Measurements from ENCODE around the gene SLC37A1.

SLC37A1 gene

DNA sequence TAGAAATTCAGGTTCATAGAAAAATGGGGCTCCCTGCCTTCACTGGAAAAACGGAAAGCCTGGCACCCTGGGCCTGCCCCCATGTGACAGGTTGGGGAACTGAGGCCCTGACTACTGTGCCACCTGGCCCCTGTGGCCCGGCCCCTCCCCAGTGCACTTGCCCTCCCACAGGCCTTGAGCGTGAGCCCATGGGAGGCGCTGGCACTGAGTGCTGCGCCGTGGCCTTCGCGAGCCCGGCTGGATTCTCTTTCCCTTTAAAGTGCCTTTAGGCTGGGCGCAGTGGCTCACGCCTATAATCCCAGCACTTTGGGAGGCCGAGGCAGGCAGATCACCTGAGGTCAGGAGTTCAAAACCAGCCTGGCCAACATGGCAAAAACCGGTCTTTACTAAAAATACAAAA, 45.7 kb downstream of the SLC37A1 start:
- H3K36me3 ChIP-seq (ENCODE audit: insufficient read depth, low read length): no peaks in the 10 kb centered on the region
- no peak overlapping the region for H3K4me3 ChIP-seq (ENCODE audit: low read length)
- H3K9ac ChIP-seq (ENCODE audit: low read depth, low read length): no peak overlapping the region
- no peak overlapping the region for H3K4me2 ChIP-seq (ENCODE audit: low read length)
- peaks cover 22% of the 10 kb centered on the region for H3K27me3 ChIP-seq (ENCODE audit: control insufficient read depth, insufficient read depth, low read length)
- H3K9me3 ChIP-seq (replicated peaks; ENCODE audit: low read length): no peaks in the 10 kb centered on the region
- H3K4me1 ChIP-seq (ENCODE audit: control insufficient read depth, insufficient read depth, low read length): no peaks in the 10 kb centered on the region

- Histone ChIP-seq H3K4me3 (ENCODE audit: low read length) (no peak overlapping the region), H3K27me3 (ENCODE audit: control insufficient read depth, insufficient read depth, low read length) (peaks cover 22% of the 10 kb centered on the region)
These were observed 47.0 kb downstream of the SLC37A1 start for GRCh38 chr21:42560517-42561179.

DNA sequence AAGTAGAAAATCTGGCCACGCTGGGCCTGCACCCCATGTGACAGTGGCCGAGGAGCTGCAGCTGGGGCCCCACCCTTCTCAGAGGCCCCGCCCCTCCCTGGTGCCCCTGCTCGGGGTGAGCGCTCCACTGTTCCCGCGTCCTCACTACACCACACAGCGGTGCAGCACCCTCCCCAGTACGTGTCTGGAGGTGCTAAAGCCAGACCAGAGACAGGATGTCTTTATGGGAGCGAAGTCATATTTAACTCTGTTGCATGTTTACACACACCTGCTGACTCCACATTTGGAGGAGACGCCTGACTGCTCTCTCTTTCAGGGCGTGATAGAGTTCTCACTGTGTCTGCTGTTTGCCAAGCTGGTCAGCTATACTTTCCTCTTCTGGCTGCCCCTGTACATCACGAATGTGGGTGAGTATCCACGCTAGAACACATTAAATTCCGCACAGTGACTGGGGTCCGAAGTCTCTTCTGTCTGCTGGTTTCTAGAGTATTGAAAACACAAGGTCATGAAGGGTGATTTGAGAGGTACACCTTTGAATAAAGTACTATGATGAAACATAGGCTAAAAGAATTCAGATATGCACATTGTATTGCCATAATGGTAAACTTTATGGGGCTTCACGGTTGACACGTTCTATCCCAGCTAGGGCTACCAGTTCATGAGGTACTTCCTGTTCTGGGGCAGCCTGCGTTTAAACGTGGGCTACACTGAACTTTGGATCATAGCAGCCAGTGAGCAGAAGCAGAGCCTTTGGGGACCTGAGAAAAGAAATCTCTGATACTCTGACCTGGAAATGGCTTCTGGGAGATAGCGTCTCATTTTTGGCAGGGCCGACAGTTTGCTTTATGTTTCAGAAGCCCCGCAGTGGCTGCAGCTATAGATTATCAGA, 48.4 kb downstream of the SLC37A1 start:
- Histone ChIP-seq H3K36me3 (ENCODE audit: insufficient read depth, low read length) (no peaks in the 10 kb centered on the region), H3K27me3 (ENCODE audit: control insufficient read depth, insufficient read depth, low read length) (peaks cover 19% of the 10 kb centered on the region), H3K9me3 (replicated peaks; ENCODE audit: low read length) (no peaks in the 10 kb centered on the region), H3K4me1 (ENCODE audit: control insufficient read depth, insufficient read depth, low read length) (no peaks in the 10 kb centered on the region), H3K4me3 (ENCODE audit: low read length) (no peak overlapping the region), H3K4me2 (ENCODE audit: low read length) (no peak overlapping the region), H3K9ac (ENCODE audit: low read depth, low read length) (no peak overlapping the region)

More at GRCh38 chr21:42560517-42561179, 47.0 kb downstream of the SLC37A1 start:
- no peaks in the 10 kb centered on the region for H3K36me3 ChIP-seq (ENCODE audit: insufficient read depth, low read length)
- H3K4me2 ChIP-seq (ENCODE audit: low read length): no peak overlapping the region
- no peaks in the 10 kb centered on the region for H3K4me1 ChIP-seq (ENCODE audit: control insufficient read depth, insufficient read depth, low read length)
- no peaks in the 10 kb centered on the region for H3K9me3 ChIP-seq (replicated peaks; ENCODE audit: low read length)
- no peak overlapping the region for H3K9ac ChIP-seq (ENCODE audit: low read depth, low read length)

- H3K4me1 ChIP-seq (ENCODE audit: control insufficient read depth, insufficient read depth, low read length): no peaks in the 10 kb centered on the region
- no peak overlapping the region for H3K4me3 ChIP-seq (ENCODE audit: low read length)
- no peaks in the 10 kb centered on the region for H3K36me3 ChIP-seq (ENCODE audit: insufficient read depth, low read length)
- no peak overlapping the region for H3K4me2 ChIP-seq (ENCODE audit: low read length)
- H3K27me3 ChIP-seq (ENCODE audit: control insufficient read depth, insufficient read depth, low read length): peaks cover 14% of the 10 kb centered on the region
- H3K9ac ChIP-seq (ENCODE audit: low read depth, low read length): no peak overlapping the region
- no peaks in the 10 kb centered on the region for H3K9me3 ChIP-seq (replicated peaks; ENCODE audit: low read length)
These were observed 49.2 kb downstream of the SLC37A1 start for GRCh38 chr21:42562816-42563215.

DNA sequence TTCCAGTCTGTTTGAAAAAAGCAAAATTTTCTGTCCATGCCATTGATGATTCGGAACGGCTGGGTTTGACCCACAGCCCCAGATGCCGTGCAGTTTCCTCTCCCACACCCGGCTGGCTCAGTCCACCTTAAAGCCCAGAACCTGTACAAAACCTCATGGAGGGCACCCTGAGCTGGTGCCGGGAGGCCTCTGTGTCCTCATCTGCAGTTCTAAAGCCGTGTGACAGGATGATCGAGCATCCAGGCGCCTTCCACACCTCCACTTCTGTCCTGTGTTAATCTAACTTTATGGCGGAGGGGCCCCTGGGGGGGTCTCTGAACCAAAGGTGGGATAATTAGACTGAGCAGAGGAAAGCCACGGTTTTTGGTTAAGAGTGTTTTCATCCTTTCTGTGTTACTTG, 49.6 kb downstream of the SLC37A1 start:
- H3K4me1 ChIP-seq (ENCODE audit: control insufficient read depth, insufficient read depth, low read length): no peaks in the 10 kb centered on the region
- H3K27me3 ChIP-seq (ENCODE audit: control insufficient read depth, insufficient read depth, low read length): peaks cover 14% of the 10 kb centered on the region
- no peaks in the 10 kb centered on the region for H3K36me3 ChIP-seq (ENCODE audit: insufficient read depth, low read length)
- H3K4me2 ChIP-seq (ENCODE audit: low read length): no peak overlapping the region
- no peak overlapping the region for H3K4me3 ChIP-seq (ENCODE audit: low read length)
- H3K9ac ChIP-seq (ENCODE audit: low read depth, low read length): no peak overlapping the region
- no peaks in the 10 kb centered on the region for H3K9me3 ChIP-seq (replicated peaks; ENCODE audit: low read length)

DNA sequence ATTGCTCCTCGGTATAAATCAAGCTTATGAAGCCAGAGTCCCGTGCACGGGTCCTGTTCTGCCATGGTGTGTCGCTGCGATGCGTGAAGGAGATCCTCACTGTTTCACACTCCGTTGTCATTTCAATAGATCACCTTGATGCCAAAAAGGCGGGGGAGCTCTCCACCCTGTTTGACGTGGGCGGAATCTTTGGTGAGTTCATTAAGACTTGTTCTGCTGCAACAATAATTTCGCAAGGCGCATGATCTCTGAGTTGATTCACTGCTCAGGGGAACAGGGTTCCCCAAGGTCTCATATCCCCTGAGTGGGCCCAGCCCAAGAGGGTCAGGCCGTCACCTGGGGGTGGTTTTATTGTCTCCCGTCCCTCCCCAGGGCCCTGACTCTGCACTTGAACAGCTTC, 50.0 kb downstream of the SLC37A1 start:
- no peaks in the 10 kb centered on the region for H3K4me1 ChIP-seq (ENCODE audit: control insufficient read depth, insufficient read depth, low read length)
- no peaks in the 10 kb centered on the region for H3K36me3 ChIP-seq (ENCODE audit: insufficient read depth, low read length)
- peaks cover 14% of the 10 kb centered on the region for H3K27me3 ChIP-seq (ENCODE audit: control insufficient read depth, insufficient read depth, low read length)
- no peak overlapping the region for H3K9ac ChIP-seq (ENCODE audit: low read depth, low read length)
- H3K4me2 ChIP-seq (ENCODE audit: low read length): no peak overlapping the region
- H3K9me3 ChIP-seq (replicated peaks; ENCODE audit: low read length): no peaks in the 10 kb centered on the region
- no peak overlapping the region for H3K4me3 ChIP-seq (ENCODE audit: low read length)

DNA sequence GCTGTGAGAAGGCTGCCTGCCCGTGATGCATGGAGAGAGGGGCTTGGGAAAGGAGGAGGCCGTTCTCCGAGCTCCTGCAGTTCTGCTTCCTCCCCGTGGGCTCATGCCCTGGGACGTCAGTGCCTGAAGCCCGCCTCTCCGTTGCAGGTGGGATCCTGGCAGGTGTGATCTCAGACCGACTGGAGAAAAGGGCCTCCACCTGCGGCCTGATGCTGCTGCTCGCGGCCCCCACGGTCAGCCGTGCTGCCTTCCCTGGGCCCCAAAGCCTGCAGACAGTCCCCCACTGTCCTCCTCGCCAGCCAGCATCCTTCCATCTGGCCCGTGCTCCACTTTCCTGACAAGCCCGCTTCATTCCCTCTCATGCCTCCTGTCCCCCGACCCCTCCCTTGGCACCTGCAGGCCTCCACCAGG, 50.9 kb downstream of the SLC37A1 start:
- H3K4me2 ChIP-seq (ENCODE audit: low read length): no peak overlapping the region
- no peaks in the 10 kb centered on the region for H3K36me3 ChIP-seq (ENCODE audit: insufficient read depth, low read length)
- peaks cover 14% of the 10 kb centered on the region for H3K27me3 ChIP-seq (ENCODE audit: control insufficient read depth, insufficient read depth, low read length)
- no peak overlapping the region for H3K4me3 ChIP-seq (ENCODE audit: low read length)
- H3K4me1 ChIP-seq (ENCODE audit: control insufficient read depth, insufficient read depth, low read length): no peaks in the 10 kb centered on the region
- no peaks in the 10 kb centered on the region for H3K9me3 ChIP-seq (replicated peaks; ENCODE audit: low read length)
- no peak overlapping the region for H3K9ac ChIP-seq (ENCODE audit: low read depth, low read length)

DNA sequence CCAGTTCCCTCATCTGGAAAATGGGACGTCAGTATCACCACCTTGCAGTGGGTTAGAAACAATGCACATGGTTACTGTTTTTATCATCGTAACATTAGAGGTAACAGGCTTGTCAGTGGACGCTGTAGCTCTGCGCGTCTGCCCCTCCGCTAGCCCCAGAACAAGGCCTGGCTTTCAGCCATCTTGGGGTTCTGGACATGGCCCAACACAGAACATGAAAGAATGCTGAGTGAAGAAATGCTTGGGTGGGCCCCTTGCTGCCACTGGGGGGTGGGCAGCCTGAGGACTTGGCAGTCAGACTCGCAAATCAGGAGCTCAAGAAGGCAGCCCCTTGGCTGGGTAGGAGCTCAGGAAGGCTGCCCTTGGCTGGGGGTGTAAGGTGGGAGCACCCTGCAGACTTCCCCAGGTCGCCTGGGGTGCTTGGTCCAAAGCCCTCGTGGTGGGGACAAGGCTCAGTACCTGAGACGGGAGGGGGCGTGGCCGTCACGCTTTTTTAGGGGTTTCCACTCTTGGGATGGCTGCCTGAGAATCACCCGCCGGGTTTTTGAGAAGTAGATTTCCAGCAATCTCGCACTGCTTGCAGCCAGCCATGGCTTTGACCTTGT, 51.7 kb downstream of the SLC37A1 start:
- Histone ChIP-seq H3K9me3 (replicated peaks; ENCODE audit: low read length) (no peaks in the 10 kb centered on the region), H3K4me1 (ENCODE audit: control insufficient read depth, insufficient read depth, low read length) (no peaks in the 10 kb centered on the region), H3K27me3 (ENCODE audit: control insufficient read depth, insufficient read depth, low read length) (peaks cover 14% of the 10 kb centered on the region), H3K4me2 (ENCODE audit: low read length) (no peak overlapping the region), H3K4me3 (ENCODE audit: low read length) (no peak overlapping the region), H3K36me3 (ENCODE audit: insufficient read depth, low read length) (no peaks in the 10 kb centered on the region), H3K9ac (ENCODE audit: low read depth, low read length) (no peak overlapping the region)

DNA sequence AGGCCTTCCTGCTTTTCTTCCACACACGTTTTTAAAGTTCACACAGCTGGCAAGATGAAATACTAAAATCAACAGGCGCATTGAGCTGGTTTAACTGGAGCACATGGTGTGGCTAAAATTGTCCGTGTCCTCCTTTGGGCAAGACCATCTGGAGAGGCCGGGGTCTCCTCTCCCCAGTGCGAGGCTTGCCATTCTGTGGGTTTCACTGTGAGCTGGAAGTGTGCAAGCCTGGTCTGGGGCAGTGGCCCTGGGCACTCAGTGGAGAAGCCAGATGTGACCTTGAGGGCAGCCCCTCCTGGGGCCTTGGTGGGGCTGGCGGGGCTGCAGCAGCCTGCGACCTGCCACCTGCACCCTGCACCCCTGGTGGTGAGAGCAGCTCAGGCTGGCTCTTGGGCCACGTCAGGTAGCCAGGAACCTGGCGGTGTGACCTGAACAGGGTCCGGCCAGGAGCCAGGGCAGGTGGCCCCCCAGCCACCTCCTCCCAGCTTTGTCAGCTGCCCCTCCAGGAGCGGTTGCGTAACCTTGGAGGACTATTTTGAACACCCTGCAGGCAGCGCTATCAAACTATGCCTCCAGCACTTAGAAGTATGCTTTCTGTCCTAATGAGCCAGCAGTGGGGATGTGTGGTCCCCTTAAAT, 52.4 kb downstream of the SLC37A1 start:
- Histone ChIP-seq H3K9ac (ENCODE audit: low read depth, low read length) (no peak overlapping the region), H3K4me1 (ENCODE audit: control insufficient read depth, insufficient read depth, low read length) (no peaks in the 10 kb centered on the region), H3K4me3 (ENCODE audit: low read length) (no peak overlapping the region), H3K4me2 (ENCODE audit: low read length) (no peak overlapping the region), H3K9me3 (replicated peaks; ENCODE audit: low read length) (no peaks in the 10 kb centered on the region), H3K36me3 (ENCODE audit: insufficient read depth, low read length) (no peaks in the 10 kb centered on the region), H3K27me3 (ENCODE audit: control insufficient read depth, insufficient read depth, low read length) (peaks cover 15% of the 10 kb centered on the region)

DNA sequence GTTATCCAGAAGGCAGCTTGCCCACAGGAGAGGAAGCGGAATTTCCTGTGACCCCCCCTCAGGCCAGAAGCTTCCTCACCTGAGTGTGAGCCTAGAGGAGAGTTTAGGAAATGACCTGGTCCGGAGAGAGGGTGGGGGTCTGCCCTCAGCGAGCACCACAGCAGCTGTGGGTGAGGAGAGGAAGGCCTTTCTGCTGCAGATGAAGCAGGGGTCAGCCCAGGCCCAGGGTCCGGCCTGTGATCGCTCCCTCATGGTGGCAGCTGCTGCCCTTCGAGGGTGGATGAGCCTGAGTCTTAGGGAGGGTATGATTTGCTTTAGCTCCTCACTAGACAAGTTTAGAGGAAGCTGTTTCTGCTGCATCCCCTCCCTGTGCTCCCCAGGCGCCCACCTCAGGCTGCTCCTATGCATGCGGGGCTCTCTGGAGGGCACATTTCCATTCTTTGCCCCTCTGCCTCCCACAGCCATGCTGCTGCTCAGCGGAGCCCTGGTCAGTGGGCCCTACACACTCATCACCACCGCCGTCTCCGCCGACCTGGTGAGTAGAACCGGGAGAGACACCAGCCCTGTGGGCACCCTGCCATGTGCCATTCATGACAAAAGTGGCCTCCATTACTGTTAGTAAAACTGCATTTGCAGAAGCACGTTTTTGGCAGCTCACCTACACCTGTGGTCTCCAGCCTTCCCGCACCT, 53.0 kb downstream of the SLC37A1 start:
- no peaks in the 10 kb centered on the region for H3K9me3 ChIP-seq (replicated peaks; ENCODE audit: low read length)

GRCh38 chr21:42567214-42567555, 53.5 kb downstream of the SLC37A1 start:
- Histone ChIP-seq H3K36me3 (ENCODE audit: insufficient read depth, low read length) (no peaks in the 10 kb centered on the region), H3K4me1 (ENCODE audit: control insufficient read depth, insufficient read depth, low read length) (no peaks in the 10 kb centered on the region), H3K9me3 (replicated peaks; ENCODE audit: low read length) (no peaks in the 10 kb centered on the region), H3K27me3 (ENCODE audit: control insufficient read depth, insufficient read depth, low read length) (peaks cover 18% of the 10 kb centered on the region), H3K9ac (ENCODE audit: low read depth, low read length) (no peak overlapping the region), H3K4me3 (ENCODE audit: low read length) (no peak overlapping the region), H3K4me2 (ENCODE audit: low read length) (no peak overlapping the region)

More for the DNA sequence above, 53.0 kb downstream of the SLC37A1 start:
- Histone ChIP-seq H3K36me3 (ENCODE audit: insufficient read depth, low read length) (no peaks in the 10 kb centered on the region), H3K4me3 (ENCODE audit: low read length) (no peak overlapping the region), H3K9ac (ENCODE audit: low read depth, low read length) (no peak overlapping the region), H3K4me2 (ENCODE audit: low read length) (no peak overlapping the region), H3K4me1 (ENCODE audit: control insufficient read depth, insufficient read depth, low read length) (no peaks in the 10 kb centered on the region), H3K27me3 (ENCODE audit: control insufficient read depth, insufficient read depth, low read length) (peaks cover 13% of the 10 kb centered on the region)

Measured in skeletal muscle satellite cell (primary cell).